ENCODE results near the gene AHCYL2.
"Not testable (repeated sequence)": the region's sequence is repeated elsewhere in the genome, so short reads cannot be mapped to it uniquely, and the experiment has no call there.

The AHCYL2 gene

DNA sequence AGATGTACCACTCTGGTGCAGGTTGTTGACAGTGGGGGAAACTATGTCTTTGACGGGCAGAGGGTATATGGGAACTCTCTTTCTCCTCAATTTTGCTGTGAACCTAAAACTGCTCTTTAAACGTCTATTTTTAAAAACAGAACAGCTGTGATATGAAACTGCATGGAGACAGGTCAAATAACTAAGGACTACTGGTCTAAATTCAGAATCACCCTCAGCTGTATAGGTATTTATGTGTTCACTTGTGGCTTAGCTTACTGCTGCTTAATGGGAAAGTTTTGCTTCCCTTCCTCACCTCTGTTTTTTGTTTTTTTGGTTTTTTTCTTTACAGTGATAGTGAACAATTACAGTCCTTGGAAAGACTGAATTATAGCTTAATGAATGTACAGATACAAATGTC, 122.5 kb downstream of the AHCYL2 start:
- H3K4me3 ChIP-seq (ENCODE audit: low read depth, low read length) = no peak overlapping the region

DNA sequence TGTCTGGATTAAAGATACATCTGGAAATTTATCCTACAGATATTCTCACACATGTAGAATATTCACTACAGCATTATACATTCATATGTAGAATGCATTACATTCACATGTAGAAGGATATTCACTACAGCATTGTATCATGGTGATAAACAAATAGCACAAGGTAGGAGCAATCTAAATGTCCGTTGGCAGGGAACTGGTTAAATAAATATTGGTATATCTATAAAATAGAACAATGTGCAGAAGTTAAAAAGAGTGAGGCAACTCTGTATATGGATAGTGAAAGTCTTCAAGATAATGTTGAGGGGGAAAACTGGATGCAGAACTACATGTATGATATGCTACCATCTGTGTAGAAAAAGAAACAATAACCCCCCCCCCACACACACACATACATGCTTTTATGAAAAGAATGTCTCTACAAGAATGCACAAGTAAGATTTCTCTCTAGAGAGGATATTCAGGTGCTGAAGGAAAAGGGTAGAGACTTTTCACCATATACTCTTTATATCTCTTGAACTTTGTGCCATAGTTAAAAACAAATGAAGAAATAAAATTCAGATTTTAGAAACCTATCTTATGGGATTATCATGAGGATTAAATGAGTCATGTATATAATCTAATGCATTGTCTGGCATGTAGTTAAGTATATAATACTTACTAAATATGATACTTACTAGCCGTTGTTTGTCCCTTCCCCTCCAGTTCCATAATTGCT, 123.4 kb downstream of the AHCYL2 start:
- H3K4me3 ChIP-seq (ENCODE audit: low read depth, low read length) = no peak overlapping the region

- no peak overlapping the region for H3K4me3 ChIP-seq (ENCODE audit: low read depth, low read length)
Measured at GRCh38 chr7:129351320-129351719, 126.5 kb downstream of the AHCYL2 start.

DNA sequence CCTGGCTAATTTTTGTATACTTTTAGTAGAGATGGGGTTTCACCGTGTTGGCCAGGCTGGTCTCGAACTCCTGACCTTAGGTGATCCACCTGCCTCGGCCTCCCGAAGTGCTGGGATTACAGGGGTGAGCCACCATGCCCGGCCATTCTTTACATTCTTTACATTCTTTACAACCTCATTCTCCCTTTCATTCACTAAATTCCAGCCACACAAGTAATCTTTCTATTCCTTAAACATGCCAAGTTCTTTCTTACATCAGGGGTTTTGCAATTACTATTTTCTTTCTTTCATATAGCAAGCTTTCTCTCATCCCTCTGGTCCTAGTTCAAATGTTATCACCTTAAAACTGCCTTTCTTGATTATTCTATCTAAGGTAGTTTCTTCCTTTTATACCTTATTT, 128.3 kb downstream of the AHCYL2 start:
- not testable (repeated sequence) for H3K4me3 ChIP-seq (ENCODE audit: low read depth, low read length)

GRCh38 chr7:129354428-129355157, 129.8 kb downstream of the AHCYL2 start:
- no peak overlapping the region for H3K4me3 ChIP-seq (ENCODE audit: low read depth, low read length)

DNA sequence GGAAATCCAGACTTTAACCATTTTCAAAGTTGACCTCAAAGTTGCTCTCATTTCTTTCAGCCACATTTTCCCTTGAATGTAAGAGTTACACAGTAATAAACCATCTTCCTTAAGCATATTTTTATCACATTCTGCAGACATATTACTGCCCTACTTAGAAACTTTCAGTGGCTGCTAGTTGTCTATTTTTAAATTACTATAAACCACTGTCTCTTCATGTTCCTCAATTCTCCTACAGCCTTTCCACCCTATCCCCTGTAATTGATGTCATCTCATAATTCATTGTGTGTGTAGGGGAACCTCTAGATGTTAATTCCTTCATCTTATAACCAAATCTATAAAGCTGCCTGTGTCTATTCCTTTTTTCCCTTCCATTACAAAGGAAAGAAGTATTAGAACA, 131.3 kb downstream of the AHCYL2 start:
- H3K4me3 ChIP-seq (ENCODE audit: low read depth, low read length) = no peak overlapping the region

- no peak overlapping the region for H3K4me3 ChIP-seq (ENCODE audit: low read depth, low read length)
Measured at GRCh38 chr7:129359176-129359575, 134.3 kb downstream of the AHCYL2 start.

GRCh38 chr7:129359638-129360037, 134.8 kb downstream of the AHCYL2 start:
- H3K4me3 ChIP-seq (ENCODE audit: low read depth, low read length) = no peak overlapping the region

DNA sequence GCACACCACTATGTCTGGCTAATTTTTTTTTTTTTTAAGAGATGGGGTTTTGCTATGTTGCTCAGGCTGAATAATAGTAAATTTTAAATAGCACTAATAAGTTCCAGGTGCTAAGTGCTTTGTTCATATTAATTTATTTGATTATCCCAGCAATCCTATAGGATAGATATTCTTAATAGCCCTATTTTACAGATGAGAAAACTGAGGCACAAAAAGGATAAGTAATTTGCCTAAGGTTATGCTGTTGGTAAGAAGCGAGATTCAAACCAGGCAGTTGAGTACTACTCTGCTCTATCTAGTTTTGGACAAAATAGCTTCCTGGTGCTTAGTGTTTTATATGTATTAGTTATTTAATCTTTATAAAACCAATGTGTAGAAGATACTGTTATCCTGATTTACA, 136.9 kb downstream of the AHCYL2 start:
- no peak overlapping the region for H3K4me3 ChIP-seq (ENCODE audit: low read depth, low read length)

GRCh38 chr7:129362496-129362895, 137.7 kb downstream of the AHCYL2 start:
- no peak overlapping the region for H3K4me3 ChIP-seq (ENCODE audit: low read depth, low read length)

- H3K4me3 ChIP-seq (ENCODE audit: low read depth, low read length) = no peak overlapping the region
Measured at GRCh38 chr7:129367349-129367699, 142.5 kb downstream of the AHCYL2 start.

DNA sequence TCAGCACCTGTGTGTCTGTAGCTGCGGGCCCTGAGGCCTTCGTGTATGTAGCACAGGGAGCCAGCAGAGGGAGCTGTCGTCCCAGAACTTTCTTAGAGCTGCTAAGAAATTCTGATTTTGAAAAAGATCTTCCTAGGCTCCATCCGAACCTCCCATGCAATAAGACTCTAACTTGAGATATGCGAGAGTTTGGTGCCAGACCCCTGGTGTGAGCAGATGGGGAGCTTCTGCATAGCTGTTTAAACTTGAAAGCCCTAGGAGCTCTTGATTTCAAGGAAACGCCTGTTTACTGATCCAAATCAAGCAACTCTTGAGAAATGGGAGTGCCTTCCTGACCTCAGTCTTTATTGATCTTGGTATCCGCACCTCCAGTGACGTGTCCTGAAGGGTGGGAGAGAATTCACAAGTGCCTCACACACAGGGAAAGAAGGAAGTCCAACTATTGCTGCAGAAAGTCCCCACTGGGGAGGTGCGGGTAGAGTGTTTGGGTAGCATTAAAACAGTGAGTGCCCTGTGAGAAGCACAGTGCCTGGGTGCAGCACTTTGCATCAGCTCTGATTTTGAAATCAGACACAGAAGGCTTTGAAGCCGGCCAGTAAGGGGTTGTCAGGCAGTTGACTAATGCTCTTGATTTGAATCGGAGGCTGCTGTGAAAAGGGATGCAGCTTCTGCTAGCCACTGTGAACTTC, 143.0 kb downstream of the AHCYL2 start:
- no peak overlapping the region for H3K4me3 ChIP-seq (ENCODE audit: low read depth, low read length)

DNA sequence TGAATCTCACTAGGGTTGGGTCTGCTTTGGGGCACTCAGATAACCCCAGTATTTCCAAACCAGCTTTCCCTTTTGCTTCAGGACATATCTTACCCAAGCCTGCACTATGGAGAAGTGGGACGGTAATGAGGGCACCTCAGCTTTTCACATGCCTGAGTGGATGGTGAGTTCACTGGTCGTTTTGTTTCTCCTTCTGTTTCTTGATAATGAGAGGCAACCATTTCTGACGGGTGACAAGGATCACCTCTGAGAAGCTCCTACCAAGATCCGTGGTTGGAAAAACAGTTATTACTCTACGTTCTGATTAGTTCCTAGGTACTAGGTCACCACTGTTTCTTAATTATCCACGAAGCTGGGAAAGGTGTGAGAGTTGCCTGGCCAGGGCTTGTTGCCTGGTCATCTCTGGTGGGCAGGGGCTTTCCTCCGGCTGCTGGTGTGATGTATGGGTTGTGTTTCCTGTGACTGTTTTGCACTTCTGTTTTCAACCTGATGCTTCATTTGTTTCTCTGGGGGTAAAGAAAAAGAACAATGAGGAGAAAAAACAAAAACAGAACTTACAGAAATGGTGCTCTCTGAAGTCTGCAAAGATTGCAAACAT, 143.7 kb downstream of the AHCYL2 start:
- H3K4me3 ChIP-seq (ENCODE audit: low read depth, low read length) = no peak overlapping the region

DNA sequence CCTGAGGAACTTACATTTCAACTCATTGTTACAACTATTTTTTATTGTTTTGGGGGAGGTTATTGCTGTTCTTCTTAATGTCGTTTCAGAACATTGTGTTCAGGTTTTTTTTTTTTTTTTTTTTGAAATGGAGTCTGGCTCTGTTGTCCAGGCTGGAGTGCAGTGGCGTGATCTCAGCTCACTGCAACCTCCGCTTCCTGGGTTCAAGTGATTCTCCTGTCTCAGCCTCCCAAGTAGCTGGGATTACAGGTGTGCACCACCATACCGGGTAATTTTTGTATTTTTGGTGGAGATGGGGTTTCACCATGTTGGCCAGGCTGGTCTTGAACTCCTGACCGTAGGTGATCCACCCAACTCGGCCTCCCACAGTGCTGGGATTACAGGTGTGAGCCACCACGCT, 144.6 kb downstream of the AHCYL2 start:
- not testable (repeated sequence) for H3K4me3 ChIP-seq (ENCODE audit: low read depth, low read length)

- H3K4me3 ChIP-seq (ENCODE audit: low read depth, low read length) = no peak overlapping the region
Measured at GRCh38 chr7:129370812-129371211, 146.0 kb downstream of the AHCYL2 start.

- no peak overlapping the region for H3K4me3 ChIP-seq (ENCODE audit: low read depth, low read length)
Measured at GRCh38 chr7:129371487-129371886, 146.7 kb downstream of the AHCYL2 start.

GRCh38 chr7:129373651-129374428, 149.0 kb downstream of the AHCYL2 start:
- H3K4me3 ChIP-seq (ENCODE audit: low read depth, low read length) = no peak overlapping the region

DNA sequence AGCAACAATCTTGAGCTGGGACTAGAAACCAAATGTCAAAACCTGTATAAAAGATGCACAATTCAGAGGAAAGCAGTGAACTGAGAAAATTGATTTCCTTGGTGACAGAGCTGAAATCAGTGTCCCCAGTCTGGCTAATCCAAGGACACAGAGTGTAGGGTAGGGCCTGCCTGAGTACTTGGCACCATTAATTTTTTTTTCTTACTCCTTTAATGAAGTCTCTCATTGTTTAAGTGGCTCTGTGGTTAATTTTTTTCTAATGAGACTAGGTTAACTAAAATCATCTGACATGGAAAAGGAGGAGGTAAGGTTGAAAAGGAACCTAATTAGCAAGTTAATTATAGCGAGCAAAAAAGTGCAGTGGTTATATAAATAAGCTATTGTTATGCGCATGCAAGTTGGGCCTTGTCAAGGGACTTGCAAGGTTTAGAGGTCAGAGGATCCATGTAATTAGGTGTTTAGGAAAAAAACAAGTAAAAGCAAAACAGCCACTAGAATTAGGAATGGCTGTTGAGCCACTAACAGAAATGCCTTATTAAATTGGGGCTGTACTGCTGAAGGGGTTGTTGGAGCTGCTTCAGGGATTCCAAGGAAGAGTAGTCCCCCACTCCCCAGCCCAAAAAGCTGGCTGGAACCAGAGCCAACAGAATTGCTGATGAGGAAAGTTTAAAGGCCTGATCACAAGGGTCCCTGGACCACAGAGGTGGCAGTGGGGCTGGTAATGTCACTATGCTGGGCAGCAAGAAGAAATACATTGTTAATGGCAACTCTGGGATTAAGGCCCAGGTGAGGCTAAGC, 150.5 kb downstream of the AHCYL2 start:
- no peak overlapping the region for H3K4me3 ChIP-seq (ENCODE audit: low read depth, low read length)

GRCh38 chr7:129376076-129376777, 151.4 kb downstream of the AHCYL2 start:
- no peak overlapping the region for H3K4me3 ChIP-seq (ENCODE audit: low read depth, low read length)
